H1 (cell line): ENCODE measurements around the gene DUS1L. TPM values are rescaled to one million over a fixed set of nuclear protein-coding genes. Genes with fewer than 3 reads are reported as not detected.
A peak's percentile ranks its signal among the peaks of the same experiment; 100 is the strongest.

Experiments
- ASH2L ChIP-seq: fragments of 200-600, 300-600 bp; sonication (generic); IDR thresholded peaks from one replicate; pipeline ENCODE4 v1.7.1; 2017; ENCODE audit warnings: low read length
- BACH1 ChIP-seq: IDR thresholded peaks from 2 replicates; pipeline ENCODE4 v1.6.1; 2012; ENCODE audit warnings: low read length, improper control_type of control experiment
- CHD1 ChIP-seq: IDR thresholded peaks from 2 replicates; pipeline ENCODE4 v1.6.1; 2012; ENCODE audit warnings: low read depth, low read length, improper control_type of control experiment
- CTBP2 ChIP-seq: IDR thresholded peaks from 2 replicates; pipeline ENCODE4 v1.7.0; 2011; ENCODE audit warnings: borderline replicate concordance, mild to moderate bottlenecking, moderate library complexity, mixed read lengths, low read length; ENCODE audit not compliant: insufficient read depth, insufficient read length
- EZH2 ChIP-seq: fragments of 200-600 bp; sonication (generic); IDR thresholded peaks from 2 replicates; pipeline ENCODE4 v1.7.1; 2012; ENCODE audit warnings: low read depth, mild to moderate bottlenecking, moderate library complexity, low read length, inconsistent platforms; ENCODE audit not compliant: severe bottlenecking
- HDAC6 ChIP-seq: IDR thresholded peaks from one replicate; pipeline ENCODE4 v1.7.1; 2012; ENCODE audit warnings: low read depth, mild to moderate bottlenecking, inconsistent platforms, low read length, moderate library complexity
- JUN ChIP-seq: IDR thresholded peaks from 2 replicates; pipeline ENCODE4 v1.6.1; 2011; ENCODE audit warnings: low read depth, mild to moderate bottlenecking, improper control_type of control experiment, low read length
- JUND ChIP-seq: IDR thresholded peaks from 2 replicates; pipeline ENCODE4 v1.6.1; 2011; ENCODE audit warnings: mild to moderate bottlenecking, improper control_type of control experiment, low read length
- KDM4A ChIP-seq: IDR thresholded peaks from one replicate; pipeline ENCODE4 v1.7.1; 2012; ENCODE audit warnings: low read depth, mild to moderate bottlenecking, moderate library complexity, low read length, inconsistent platforms; ENCODE audit not compliant: severe bottlenecking
- POLR2AphosphoS5 ChIP-seq: IDR thresholded peaks from 2 replicates; pipeline ENCODE4 v1.6.1; 2011; ENCODE audit warnings: low read depth, low read length
- POU5F1 ChIP-seq: IDR thresholded peaks from 2 replicates; pipeline ENCODE4 v1.6.1; 2011; ENCODE audit warnings: low read depth, mild to moderate bottlenecking, low read length, moderate library complexity
- RBBP5 ChIP-seq: IDR thresholded peaks from 2 replicates; pipeline ENCODE4 v1.7.1; 2012; ENCODE audit warnings: low read depth, mild to moderate bottlenecking, inconsistent platforms, low read length, moderate library complexity, borderline replicate concordance
- SIN3A ChIP-seq, 2 experiments: IDR thresholded peaks in 1 of 2; conservative IDR thresholded peaks in 1 of 2; 2 replicates each; pipeline ENCODE4 v1.6.1; 2011 to 2012; ENCODE audit warnings: low read length in 2 of 2, improper control_type of control experiment in 1 of 2, low read depth in 1 of 2, mild to moderate bottlenecking in 1 of 2
- SP2 ChIP-seq: IDR thresholded peaks from 2 replicates; pipeline ENCODE4 v1.6.1; 2012; ENCODE audit warnings: mild to moderate bottlenecking, low read length, inconsistent platforms
- SUZ12 ChIP-seq: fragments of 200-600 bp; sonication (generic); IDR thresholded peaks from 2 replicates; pipeline ENCODE4 v1.6.1; 2012; ENCODE audit warnings: mild to moderate bottlenecking, inconsistent platforms, low read length, moderate library complexity, mixed read lengths
- TAF1 ChIP-seq: IDR thresholded peaks from 2 replicates; pipeline ENCODE4 v1.6.1; 2011; ENCODE audit warnings: mild to moderate bottlenecking, low read depth, low read length
- TAF7 ChIP-seq: optimal IDR thresholded peaks from 2 replicates; pipeline ENCODE3; 2011; ENCODE audit warnings: low read depth, mild to moderate bottlenecking, inconsistent platforms, low read length, moderate library complexity, borderline replicate concordance
- YY1 ChIP-seq: IDR thresholded peaks from 2 replicates; pipeline ENCODE4 v1.6.1; 2011; ENCODE audit warnings: low read depth, mild to moderate bottlenecking, low read length
- ZNF274 ChIP-seq: IDR thresholded peaks from 2 replicates; pipeline ENCODE4 v1.7.0; 2012; ENCODE audit warnings: low read length, borderline replicate concordance; ENCODE audit errors: extremely low read depth
- polyA plus RNA-seq, 7 experiments: library from polyadenylated mRNA; depleted of rRNA in 3 of 7; stranded (reverse) in 5 of 7; unstranded in 2 of 7; fragments of >200 nt in 5 of 7; fragments of 200-250 nt in 2 of 7; gene quantifications; 1 replicate in 5 of 7; 2 replicates in 1 of 7; 4 replicates in 1 of 7; pipeline versions ENCODE4 v1.2.1 to v1.2.3, GENCODE V29; 2011 to 2013; ENCODE audit warnings: missing spikeins in 2 of 7, mixed read lengths in 2 of 7
- total RNA-seq: library from RNA; stranded (reverse); fragmentation: NEBNext Ultra II Directional; extraction: Animal tissue kit (Norgen Biotek cat#: 25700); gene quantifications from 2 replicates; pipeline ENCODE4 v1.2.1, GENCODE V29; 2021
- TF ChIP-seq, protein P1 (sequence below): IDR thresholded peaks from 2 replicates; pipeline ENCODE4 v1.6.1; 2012; ENCODE audit warnings: inconsistent platforms

DUS1L gene
- total and polyA plus RNA-seq, 2 of the 8 experiments (the other 6 are each of a cell fraction or from before 2014, with no cell fraction given), result 34.5 to 69.1 TPM

DNA sequence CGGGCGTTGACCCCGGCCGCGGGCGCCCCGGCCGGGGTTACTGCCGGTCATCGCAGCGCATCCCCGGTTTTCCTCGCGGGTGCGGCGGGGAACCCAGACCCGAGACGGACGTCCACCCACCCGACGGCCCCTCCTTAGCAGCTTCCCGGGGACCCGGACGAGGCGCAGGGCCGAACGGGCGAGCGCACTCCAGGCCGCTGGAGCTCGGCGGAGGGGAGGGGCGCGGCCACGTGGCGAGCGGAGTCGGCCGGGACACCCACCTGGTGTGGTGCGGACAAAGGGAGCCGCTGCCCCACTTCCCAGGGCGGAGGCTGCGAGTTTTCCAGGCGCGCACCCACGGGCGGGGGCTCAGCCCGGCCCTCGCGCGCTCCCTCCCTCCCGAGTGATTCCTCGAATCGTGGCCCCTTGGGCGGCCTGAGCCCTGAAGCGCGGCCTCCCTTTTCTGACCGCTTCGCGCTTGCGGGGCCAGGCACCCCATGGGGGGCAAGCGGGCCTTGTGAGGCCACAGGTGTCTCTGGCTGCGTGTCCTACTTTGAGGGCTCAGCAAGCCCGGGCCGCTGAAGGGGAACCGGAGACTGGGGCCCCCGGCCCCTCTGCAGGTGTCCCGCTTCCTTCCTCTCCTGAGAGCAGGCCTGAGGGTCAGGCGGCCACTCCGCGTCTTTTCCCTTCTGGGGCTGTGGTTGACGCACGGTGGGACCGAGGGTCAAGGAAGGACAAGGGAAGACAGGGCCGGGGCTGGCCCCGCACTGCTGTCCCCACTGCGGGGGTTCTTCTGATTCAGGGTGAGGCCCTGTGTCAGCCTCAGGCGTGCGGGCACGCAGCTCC is 33.5 kb upstream of the DUS1L start (continued):
- TF ChIP-seq, protein P1, sequence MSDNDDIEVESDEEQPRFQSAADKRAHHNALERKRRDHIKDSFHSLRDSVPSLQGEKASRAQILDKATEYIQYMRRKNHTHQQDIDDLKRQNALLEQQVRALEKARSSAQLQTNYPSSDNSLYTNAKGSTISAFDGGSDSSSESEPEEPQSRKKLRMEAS, result peak; percentile 97
- TF ChIP-seq ASH2L (peak; percentile 59), RBBP5 (no peak; the same call in 1 of the 2 replicates), YY1 (no peak), CHD1 (no peak), TAF1 (peak; percentile 33), BACH1 (peak; percentile 40; the same call in 1 of the 2 replicates), JUN (no peak), ZNF274 (no peak), HDAC6 (no peak), JUND (no peak), SIN3A (conservative IDR thresholded peaks at IDR 0.05 in 1 of 2, IDR thresholded peaks at IDR 0.05 in 1 of 2; ENCODE audit: low read depth in 1 of 2, low read length in 2 of 2) (0 out of 4 replicates have a peak, but pooled peaks of 1 of the 2 experiments have one; percentile 3), POU5F1 (no peak), EZH2 (no peak), SP2 (no peak), POLR2AphosphoS5 (no peak), CTBP2 (no peak), KDM4A (peak; percentile 63), TAF7 (no peak), SUZ12 (no peak)
